Measurements from ENCODE around the gene ATP12A. TPM values are rescaled to one million over a fixed set of nuclear protein-coding genes. Genes with fewer than 3 reads are reported as not detected.

The ATP12A gene
- total and polyA plus RNA-seq, 4 experiments from 2014 or later, result not detected

DNA sequence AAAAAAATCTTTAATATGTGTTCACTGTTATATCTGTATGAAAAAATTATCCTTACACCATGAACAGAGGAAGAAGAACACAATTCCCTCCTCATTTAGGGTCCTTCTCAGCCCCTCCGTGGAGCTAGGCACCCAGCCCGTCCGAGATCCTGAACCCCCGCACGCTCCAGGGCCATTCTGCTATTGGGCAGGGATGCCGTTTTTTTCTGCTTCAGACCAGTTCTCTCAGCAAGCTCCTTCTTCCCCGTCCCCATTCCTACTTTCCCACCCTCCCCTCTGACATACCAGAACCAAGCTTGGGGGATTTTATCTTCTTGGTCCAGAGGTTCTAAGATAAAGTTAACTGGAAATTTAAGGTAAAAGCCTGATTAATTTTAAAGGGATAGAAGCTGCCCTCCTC is 36.2 kb downstream of the ATP12A start:
- Histone ChIP-seq H3K36me3 (ENCODE audit: insufficient read depth, low read length) (no peaks in the 10 kb centered on the region), H3K4me1 (ENCODE audit: insufficient read depth, low read length) (no peaks in the 10 kb centered on the region), H3K9me3 (ENCODE audit: control insufficient read depth in 1 of 2, low read length in 2 of 2) (no peaks in the 10 kb centered on the region), H3K27me3 (ENCODE audit: insufficient read depth, low read length) (no peaks in the 10 kb centered on the region), H3K4me3 (ENCODE audit: low read length in 2 of 2) (no peak overlapping the region), H3K27ac (ENCODE audit: low read depth, low read length) (no peak overlapping the region)
- no peak overlapping the region for H3K27ac Mint-ChIP-seq
- no peak overlapping the region for H3K4me3 Mint-ChIP-seq
- H3K4me1 Mint-ChIP-seq, result peaks cover 0 to under 1% (median 0%) of the 10 kb centered on the region in 4 donors
- H3K36me3 Mint-ChIP-seq, result no peaks in the 10 kb centered on the region
- peaks cover 0 to 1% (median 0%) of the 10 kb centered on the region in 8 donors for H3K9me3 Mint-ChIP-seq
- intact Hi-C loops (cut with micrococcal nuclease), result no loop called here
- POLR2A ChIA-PET (ENCODE audit: partially characterized antibody), result no interaction called here
- CTCF ChIA-PET (ENCODE audit: partially characterized antibody), result interaction anchor here (1.0 kb wide), 1 partner anchor 22 kb away, joined by 3 read pairs; no protein-coding TSS in a partner anchor
- no peak for DNase-seq
- peaks cover 1% of the 10 kb centered on the region in 2 donors for H3K27me3 Mint-ChIP-seq

DNA sequence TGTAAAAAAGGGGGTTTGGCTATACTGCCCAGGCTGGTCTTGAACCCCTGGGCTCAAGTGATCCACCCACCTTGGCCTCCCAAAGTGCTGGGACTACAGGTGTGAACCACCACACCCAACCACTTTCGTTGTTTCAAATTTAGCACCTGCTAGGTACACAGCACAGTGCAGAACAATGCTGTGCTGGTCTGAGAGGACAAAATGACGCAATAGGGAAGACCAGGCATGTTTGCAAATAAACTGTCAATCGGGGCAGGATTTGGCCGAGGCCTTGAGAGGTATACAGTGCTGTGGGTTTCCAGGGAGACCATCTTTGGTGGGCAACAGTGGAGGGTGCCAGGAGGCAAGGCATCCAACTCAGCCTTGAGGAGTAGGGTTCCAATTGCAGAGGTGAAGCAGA is 37.0 kb downstream of the ATP12A start:
- CTCF ChIA-PET (ENCODE audit: partially characterized antibody), result interaction anchor here (1.0 kb wide), 1 partner anchor 23 kb away, joined by 3 read pairs; no protein-coding TSS in a partner anchor

GRCh38 chr13:24718192-24718965 is 38.2 kb downstream of the ATP12A start:
- Histone ChIP-seq H3K4me1 (ENCODE audit: insufficient read depth, low read length) (no peaks in the 10 kb centered on the region), H3K4me3 (ENCODE audit: low read length in 2 of 2) (no peak overlapping the region), H3K36me3 (ENCODE audit: insufficient read depth, low read length) (no peaks in the 10 kb centered on the region), H3K27me3 (ENCODE audit: insufficient read depth, low read length) (no peaks in the 10 kb centered on the region), H3K9me3 (ENCODE audit: control insufficient read depth in 1 of 2, low read length in 2 of 2) (no peaks in the 10 kb centered on the region), H3K27ac (ENCODE audit: low read depth, low read length) (no peak overlapping the region)
- ChIA-PET POLR2A (ENCODE audit: partially characterized antibody) (no interaction called here), CTCF (ENCODE audit: partially characterized antibody) (interaction anchor here (1.6 to 1.7 kb wide), 2 partner anchors 9 to 25 kb away, joined by 4 to 7 read pairs; no protein-coding TSS in a partner anchor)
- peaks cover 0 to 1% (median 0%) of the 10 kb centered on the region in 8 donors for H3K9me3 Mint-ChIP-seq
- H3K27ac Mint-ChIP-seq, result no peak overlapping the region
- H3K27me3 Mint-ChIP-seq, result peaks cover 1% of the 10 kb centered on the region in 2 donors
- H3K4me1 Mint-ChIP-seq, result no peaks in the 10 kb centered on the region
- no peak for DNase-seq
- no peaks in the 10 kb centered on the region for H3K36me3 Mint-ChIP-seq
- H3K4me3 Mint-ChIP-seq, result no peak overlapping the region
- intact Hi-C loops (cut with micrococcal nuclease), result no loop called here

More for the DNA sequence above, 37.0 kb downstream of the ATP12A start:
- Histone ChIP-seq H3K4me1 (ENCODE audit: insufficient read depth, low read length) (no peaks in the 10 kb centered on the region), H3K27ac (ENCODE audit: low read depth, low read length) (no peak overlapping the region), H3K36me3 (ENCODE audit: insufficient read depth, low read length) (no peaks in the 10 kb centered on the region), H3K27me3 (ENCODE audit: insufficient read depth, low read length) (no peaks in the 10 kb centered on the region), H3K9me3 (ENCODE audit: control insufficient read depth in 1 of 2, low read length in 2 of 2) (no peaks in the 10 kb centered on the region), H3K4me3 (ENCODE audit: low read length in 2 of 2) (no peak overlapping the region)
- intact Hi-C loops (cut with micrococcal nuclease), result no loop called here
- Mint-ChIP-seq H3K9me3 (peaks cover 0 to 1% (median 0%) of the 10 kb centered on the region in 8 donors), H3K36me3 (no peaks in the 10 kb centered on the region), H3K27ac (no peak overlapping the region), H3K4me3 (no peak overlapping the region), H3K27me3 (peaks cover 1% of the 10 kb centered on the region in 2 donors), H3K4me1 (no peaks in the 10 kb centered on the region)
- POLR2A ChIA-PET (ENCODE audit: partially characterized antibody), result no interaction called here
- DNase-seq, result no peak

- CTCF ChIA-PET (ENCODE audit: partially characterized antibody), result interaction anchor here (1.6 to 1.7 kb wide), 2 partner anchors 10 to 25 kb away, joined by 4 to 7 read pairs; no protein-coding TSS in a partner anchor
Observed at GRCh38 chr13:24719139-24719538, 38.9 kb downstream of the ATP12A start.

GRCh38 chr13:24723206-24723605 is 43.0 kb downstream of the ATP12A start:
- Mint-ChIP-seq H3K4me1 (no peaks in the 10 kb centered on the region), H3K9me3 (no peaks in the 10 kb centered on the region), H3K4me3 (no peak overlapping the region), H3K36me3 (no peaks in the 10 kb centered on the region), H3K27ac (no peak overlapping the region), H3K27me3 (peaks cover 0 to 2% of the 10 kb centered on the region in 2 donors)
- ChIA-PET CTCF (ENCODE audit: partially characterized antibody) (interaction anchor here (0.9 to 1.7 kb wide), 5 partner anchors 14 to 117 kb away, joined by 3 to 11 read pairs (median 5); no protein-coding TSS in a partner anchor), POLR2A (ENCODE audit: partially characterized antibody) (no interaction called here)
- Histone ChIP-seq H3K4me3 (ENCODE audit: low read length in 2 of 2) (no peak overlapping the region), H3K27me3 (ENCODE audit: insufficient read depth, low read length) (no peaks in the 10 kb centered on the region), H3K4me1 (ENCODE audit: insufficient read depth, low read length) (no peaks in the 10 kb centered on the region), H3K27ac (ENCODE audit: low read depth, low read length) (no peak overlapping the region), H3K36me3 (ENCODE audit: insufficient read depth, low read length) (no peaks in the 10 kb centered on the region), H3K9me3 (ENCODE audit: control insufficient read depth in 1 of 2, low read length in 2 of 2) (no peaks in the 10 kb centered on the region)
- no peak for DNase-seq
- intact Hi-C loops (cut with micrococcal nuclease), result no loop called here

More at GRCh38 chr13:24719139-24719538, 38.9 kb downstream of the ATP12A start:
- no peak overlapping the region for H3K27ac Mint-ChIP-seq
- POLR2A ChIA-PET (ENCODE audit: partially characterized antibody), result no interaction called here
- peaks cover 0 to 1% (median 0%) of the 10 kb centered on the region in 8 donors for H3K9me3 Mint-ChIP-seq
- no peaks in the 10 kb centered on the region for H3K36me3 ChIP-seq (ENCODE audit: insufficient read depth, low read length)
- no peaks in the 10 kb centered on the region for H3K36me3 Mint-ChIP-seq
- H3K4me1 Mint-ChIP-seq, result no peaks in the 10 kb centered on the region
- intact Hi-C loops (cut with micrococcal nuclease), result no loop called here
- H3K27me3 ChIP-seq (ENCODE audit: insufficient read depth, low read length), result no peaks in the 10 kb centered on the region
- H3K9me3 ChIP-seq (ENCODE audit: control insufficient read depth in 1 of 2, low read length in 2 of 2), result no peaks in the 10 kb centered on the region
- no peak overlapping the region for H3K4me3 ChIP-seq (ENCODE audit: low read length in 2 of 2)
- no peak for DNase-seq
- H3K27me3 Mint-ChIP-seq, result peaks cover 1% of the 10 kb centered on the region in 2 donors
- no peak overlapping the region for H3K4me3 Mint-ChIP-seq
- H3K27ac ChIP-seq (ENCODE audit: low read depth, low read length), result no peak overlapping the region
- no peaks in the 10 kb centered on the region for H3K4me1 ChIP-seq (ENCODE audit: insufficient read depth, low read length)

DNA sequence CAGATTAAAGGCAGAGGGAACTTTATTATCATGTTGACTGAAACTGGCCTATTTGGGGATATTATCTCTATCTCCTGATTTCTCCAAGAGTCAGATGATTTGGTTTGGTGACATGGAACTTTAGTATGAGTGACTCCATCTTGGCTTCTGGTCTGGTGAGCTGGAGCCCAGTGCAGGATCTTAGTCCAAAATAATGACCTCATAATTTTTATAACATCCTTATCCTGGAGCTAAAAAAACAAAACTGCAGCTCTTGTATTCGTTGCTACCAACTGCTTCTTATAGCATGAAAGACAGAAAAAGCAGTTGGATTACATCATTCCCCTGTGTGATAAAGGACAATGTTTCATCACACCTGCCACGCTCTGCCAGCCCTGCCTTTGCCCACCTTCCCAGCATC is 44.5 kb downstream of the ATP12A start:
- Mint-ChIP-seq H3K36me3 (no peaks in the 10 kb centered on the region), H3K27ac (no peak overlapping the region), H3K4me1 (no peaks in the 10 kb centered on the region), H3K4me3 (no peak overlapping the region), H3K9me3 (no peaks in the 10 kb centered on the region), H3K27me3 (peaks cover 2 to 4% of the 10 kb centered on the region in 2 donors)
- POLR2A ChIA-PET (ENCODE audit: partially characterized antibody), result no interaction called here
- intact Hi-C loops (cut with micrococcal nuclease), result loop anchor here (5.0 kb wide), 1 partner anchor 212 kb away; the partner anchor contains the start of gene PARP4
- H3K27ac ChIP-seq (ENCODE audit: low read depth, low read length), result no peak overlapping the region
- DNase-seq, result no peak
- H3K4me1 ChIP-seq (ENCODE audit: insufficient read depth, low read length), result no peaks in the 10 kb centered on the region
- no peaks in the 10 kb centered on the region for H3K27me3 ChIP-seq (ENCODE audit: insufficient read depth, low read length)
- no peaks in the 10 kb centered on the region for H3K36me3 ChIP-seq (ENCODE audit: insufficient read depth, low read length)
- H3K9me3 ChIP-seq (ENCODE audit: control insufficient read depth in 1 of 2, low read length in 2 of 2), result no peaks in the 10 kb centered on the region
- no peak overlapping the region for H3K4me3 ChIP-seq (ENCODE audit: low read length in 2 of 2)
- CTCF ChIA-PET (ENCODE audit: partially characterized antibody), result interaction anchor here (0.8 to 4.0 kb wide), 5 partner anchors 11 to 145 kb away, joined by 3 to 34 read pairs (median 4); no protein-coding TSS in a partner anchor

DNA sequence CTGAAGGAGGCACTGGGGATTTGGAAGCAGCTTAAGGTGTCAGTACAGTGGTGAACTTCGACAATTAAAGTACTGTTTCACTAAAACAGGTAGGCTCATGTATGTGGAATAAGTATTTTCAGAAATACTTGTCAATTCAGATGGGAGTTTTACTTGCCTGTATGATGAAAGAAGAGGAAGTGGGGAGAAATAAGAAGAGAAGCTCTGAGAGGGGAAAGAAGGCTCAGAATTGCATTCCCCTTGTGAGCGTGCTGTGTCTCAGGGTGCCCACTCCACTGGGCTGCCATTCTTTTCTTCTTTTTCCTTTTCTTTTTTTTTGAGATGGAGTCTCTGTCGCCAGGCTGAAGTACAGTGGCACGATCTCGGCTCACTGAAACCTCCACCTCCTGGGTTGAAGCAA is 45.2 kb downstream of the ATP12A start:
- intact Hi-C loops (cut with micrococcal nuclease), result loop anchor here (5.0 kb wide), 1 partner anchor 213 kb away; the partner anchor contains the start of gene PARP4
- no peaks in the 10 kb centered on the region for H3K9me3 Mint-ChIP-seq
- H3K36me3 Mint-ChIP-seq, result no peaks in the 10 kb centered on the region
- Histone ChIP-seq H3K36me3 (ENCODE audit: insufficient read depth, low read length) (no peaks in the 10 kb centered on the region), H3K27me3 (ENCODE audit: insufficient read depth, low read length) (no peaks in the 10 kb centered on the region), H3K4me1 (ENCODE audit: insufficient read depth, low read length) (no peaks in the 10 kb centered on the region), H3K9me3 (ENCODE audit: control insufficient read depth in 1 of 2, low read length in 2 of 2) (no peaks in the 10 kb centered on the region), H3K27ac (ENCODE audit: low read depth, low read length) (no peak overlapping the region), H3K4me3 (ENCODE audit: low read length in 2 of 2) (no peak overlapping the region)
- no peaks in the 10 kb centered on the region for H3K4me1 Mint-ChIP-seq
- ChIA-PET CTCF (ENCODE audit: partially characterized antibody) (interaction anchor here (1.6 to 4.0 kb wide), 4 partner anchors 12 to 145 kb away, joined by 3 to 34 read pairs (median 14); no protein-coding TSS in a partner anchor), POLR2A (ENCODE audit: partially characterized antibody) (no interaction called here)
- no peak overlapping the region for H3K4me3 Mint-ChIP-seq
- H3K27me3 Mint-ChIP-seq, result peaks cover 3% of the 10 kb centered on the region in 2 donors
- no peak for DNase-seq
- no peak overlapping the region for H3K27ac Mint-ChIP-seq
